Brain microvascular endothelial cell (primary cell): ENCODE measurements around the gene SLC38A9.

Experiments used
- DNase-seq: peaks from one replicate; pipeline ENCODE4 v3.0.0-alpha.2; 2020
- H3K27ac ChIP-seq: fragments of 250-450 bp; sonication (Bioruptor Pico); 2 replicates; pipeline ENCODE4 v1.5.1; 2020; ENCODE audit warnings: mild to moderate bottlenecking, moderate library complexity
- H3K27me3 ChIP-seq: fragments of 250-450 bp; sonication (Bioruptor Pico); replicated peaks from 2 replicates; pipeline ENCODE4 v1.5.1; 2020; ENCODE audit warnings: mild to moderate bottlenecking
- H3K36me3 ChIP-seq: fragments of 250-450 bp; sonication (Bioruptor Pico); replicated peaks from 2 replicates; pipeline ENCODE4 v1.5.1; 2020; ENCODE audit warnings: mild to moderate bottlenecking
- H3K4me3 ChIP-seq: 2 replicates; pipeline ENCODE4 v1.5.1; 2011; ENCODE audit warnings: low read depth, mild to moderate bottlenecking, control low read depth, low read length, moderate library complexity
- in situ Hi-C: cut with HindIII; loops from 2 replicates; pipeline ENCODE4 v1.10.0; 2017; ENCODE audit warnings: low sequenced_read_pairs, low pct_ligation_motif_present
- TF ChIP-seq, protein P1 (sequence below): IDR thresholded peaks from 2 replicates; pipeline ENCODE4 v1.5.1; 2011; ENCODE audit warnings: low read depth, mild to moderate bottlenecking, moderate library complexity, low read length, control low read depth, inconsistent platforms; ENCODE audit errors: missing control alignments

The SLC38A9 gene

DNA sequence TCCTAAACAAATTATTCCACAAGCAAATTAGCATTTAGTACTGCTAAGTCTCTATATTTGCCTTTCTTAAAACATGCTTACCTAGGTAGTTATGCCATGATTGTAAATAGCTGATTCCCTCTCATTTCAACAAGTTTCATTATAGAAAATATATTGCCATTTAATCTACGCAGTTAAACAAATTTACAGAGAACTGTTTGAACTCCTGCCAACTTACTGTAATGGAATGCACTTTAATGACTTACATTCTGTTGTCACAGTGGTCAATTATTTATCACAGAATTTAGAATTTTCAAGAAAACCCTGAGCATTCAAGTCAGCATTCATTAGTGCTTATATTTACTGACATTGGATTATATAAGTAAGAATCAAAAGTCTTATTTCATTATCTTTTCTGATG lies 19.6 kb downstream of the SLC38A9 start:
- H3K4me3 ChIP-seq = no peak overlapping the region

DNA sequence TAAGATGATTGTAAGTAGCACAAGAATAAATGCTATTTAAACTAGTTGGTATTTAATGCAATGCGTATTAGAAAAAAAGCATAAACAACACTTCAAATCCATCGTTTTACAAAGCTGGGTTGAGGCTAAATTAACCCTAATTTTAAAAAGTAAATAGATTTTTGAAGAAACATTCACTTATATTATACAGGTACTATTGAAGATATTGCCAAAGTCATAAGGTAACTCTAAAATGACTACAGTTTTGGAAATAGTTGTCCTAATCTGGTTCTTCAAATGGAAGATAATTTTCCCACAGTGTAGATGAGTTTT lies 20.1 kb downstream of the SLC38A9 start:
- Histone ChIP-seq H3K27me3 (no peaks in the 10 kb centered on the region), H3K27ac (no peak overlapping the region), H3K4me3 (no peak overlapping the region), H3K36me3 (peaks cover under 1% of the 10 kb centered on the region)
- no peak for DNase-seq
- in situ Hi-C loops = no loop called here
- TF ChIP-seq, protein P1, sequence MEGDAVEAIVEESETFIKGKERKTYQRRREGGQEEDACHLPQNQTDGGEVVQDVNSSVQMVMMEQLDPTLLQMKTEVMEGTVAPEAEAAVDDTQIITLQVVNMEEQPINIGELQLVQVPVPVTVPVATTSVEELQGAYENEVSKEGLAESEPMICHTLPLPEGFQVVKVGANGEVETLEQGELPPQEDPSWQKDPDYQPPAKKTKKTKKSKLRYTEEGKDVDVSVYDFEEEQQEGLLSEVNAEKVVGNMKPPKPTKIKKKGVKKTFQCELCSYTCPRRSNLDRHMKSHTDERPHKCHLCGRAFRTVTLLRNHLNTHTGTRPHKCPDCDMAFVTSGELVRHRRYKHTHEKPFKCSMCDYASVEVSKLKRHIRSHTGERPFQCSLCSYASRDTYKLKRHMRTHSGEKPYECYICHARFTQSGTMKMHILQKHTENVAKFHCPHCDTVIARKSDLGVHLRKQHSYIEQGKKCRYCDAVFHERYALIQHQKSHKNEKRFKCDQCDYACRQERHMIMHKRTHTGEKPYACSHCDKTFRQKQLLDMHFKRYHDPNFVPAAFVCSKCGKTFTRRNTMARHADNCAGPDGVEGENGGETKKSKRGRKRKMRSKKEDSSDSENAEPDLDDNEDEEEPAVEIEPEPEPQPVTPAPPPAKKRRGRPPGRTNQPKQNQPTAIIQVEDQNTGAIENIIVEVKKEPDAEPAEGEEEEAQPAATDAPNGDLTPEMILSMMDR = no peak

More for the DNA sequence above, 19.6 kb downstream of the SLC38A9 start:
- Histone ChIP-seq H3K36me3 (peaks cover 3% of the 10 kb centered on the region), H3K27me3 (no peaks in the 10 kb centered on the region), H3K27ac (no peak overlapping the region)
- DNase-seq = no peak
- TF ChIP-seq, protein P1 = no peak
- in situ Hi-C loops = no loop called here

DNA sequence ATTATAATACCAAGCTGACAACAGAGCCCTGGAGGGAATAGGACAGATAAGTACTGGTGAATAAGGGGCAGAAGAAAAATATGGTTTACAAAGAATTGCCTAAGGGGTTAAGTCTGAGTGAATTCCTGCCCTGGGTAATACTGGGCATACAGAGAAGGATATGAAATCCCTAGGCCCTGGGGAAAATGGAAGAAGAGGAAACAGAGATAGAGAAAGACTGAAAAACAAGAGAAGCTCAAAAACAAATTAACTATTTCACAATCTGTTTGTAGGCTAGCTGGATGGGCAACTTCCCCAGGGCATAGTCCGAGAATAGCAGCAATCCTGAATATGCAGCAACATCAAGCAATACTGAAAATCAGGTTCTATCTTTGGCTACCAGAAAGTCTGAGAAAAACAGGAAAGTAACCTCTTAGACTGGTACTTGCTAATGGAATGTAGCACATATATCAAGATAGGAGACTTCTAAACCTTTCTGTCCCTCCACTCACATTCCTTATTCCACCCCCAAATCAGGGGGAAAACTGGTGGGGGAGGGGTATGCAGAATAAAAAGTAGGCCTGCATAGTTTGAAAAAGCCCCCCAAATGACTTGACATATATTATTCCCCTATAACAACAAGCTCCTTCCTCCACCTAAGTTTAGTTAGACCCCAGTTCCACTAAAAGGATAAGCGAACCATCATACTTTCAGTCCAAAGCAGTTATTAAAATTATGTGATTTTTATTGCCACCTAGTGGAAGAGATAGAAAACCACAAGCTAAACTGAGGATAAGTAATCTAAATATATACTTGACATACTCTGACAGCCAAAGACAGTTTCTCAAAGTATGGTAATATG lies 20.6 kb downstream of the SLC38A9 start:
- TF ChIP-seq, protein P1 = peak; percentile 32
- no peak overlapping the region for H3K27ac ChIP-seq
- no peaks in the 10 kb centered on the region for H3K36me3 ChIP-seq
- no peaks in the 10 kb centered on the region for H3K27me3 ChIP-seq
- DNase-seq = no peak
- no peak overlapping the region for H3K4me3 ChIP-seq
- in situ Hi-C loops = no loop called here

DNA sequence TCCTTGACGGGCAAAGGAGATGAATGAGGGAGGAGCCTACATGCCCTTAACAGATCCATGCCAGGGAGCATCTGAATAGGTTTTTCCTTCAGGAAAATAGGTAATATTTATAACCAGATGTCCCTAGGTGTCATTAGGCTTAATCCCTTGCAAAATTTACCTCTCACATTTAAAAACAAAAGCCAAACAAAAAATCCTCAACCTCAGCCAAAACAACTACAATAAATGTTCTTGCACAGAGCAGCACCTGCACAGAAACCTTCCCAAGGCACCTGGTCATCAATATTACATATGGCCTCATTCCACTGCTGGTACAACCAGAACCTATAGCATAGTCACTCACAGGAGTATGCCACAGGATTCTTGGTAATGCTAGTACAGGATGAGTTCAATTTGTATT lies 30.1 kb downstream of the SLC38A9 start:
- H3K27me3 ChIP-seq = no peaks in the 10 kb centered on the region
- no peaks in the 10 kb centered on the region for H3K36me3 ChIP-seq
- no peak for DNase-seq
- TF ChIP-seq, protein P1 = no peak
- in situ Hi-C loops = no loop called here
- no peak overlapping the region for H3K27ac ChIP-seq
- no peak overlapping the region for H3K4me3 ChIP-seq

DNA sequence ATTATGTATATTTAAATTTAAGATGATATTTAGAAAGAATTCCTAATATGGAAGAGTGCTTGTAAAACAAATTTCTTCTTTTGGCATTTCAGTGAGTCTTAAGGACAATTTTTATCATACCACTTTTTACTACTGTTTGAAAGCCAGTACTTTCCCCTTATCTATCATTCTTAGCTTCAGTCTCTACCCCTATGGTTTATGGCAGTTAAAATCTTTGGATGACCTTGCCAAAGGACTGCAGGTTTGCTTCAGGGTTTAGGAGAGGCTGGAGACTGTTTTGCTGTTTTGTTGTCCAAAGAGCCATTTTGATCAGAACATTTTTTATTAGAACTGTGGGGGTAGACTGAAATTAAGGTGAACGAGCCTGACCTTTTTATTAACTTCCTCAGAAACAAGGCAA lies 30.8 kb downstream of the SLC38A9 start:
- no peaks in the 10 kb centered on the region for H3K27me3 ChIP-seq
- no peak overlapping the region for H3K27ac ChIP-seq
- no peaks in the 10 kb centered on the region for H3K36me3 ChIP-seq
- no peak for DNase-seq
- H3K4me3 ChIP-seq = no peak overlapping the region
- in situ Hi-C loops = no loop called here
- TF ChIP-seq, protein P1 = no peak

DNA sequence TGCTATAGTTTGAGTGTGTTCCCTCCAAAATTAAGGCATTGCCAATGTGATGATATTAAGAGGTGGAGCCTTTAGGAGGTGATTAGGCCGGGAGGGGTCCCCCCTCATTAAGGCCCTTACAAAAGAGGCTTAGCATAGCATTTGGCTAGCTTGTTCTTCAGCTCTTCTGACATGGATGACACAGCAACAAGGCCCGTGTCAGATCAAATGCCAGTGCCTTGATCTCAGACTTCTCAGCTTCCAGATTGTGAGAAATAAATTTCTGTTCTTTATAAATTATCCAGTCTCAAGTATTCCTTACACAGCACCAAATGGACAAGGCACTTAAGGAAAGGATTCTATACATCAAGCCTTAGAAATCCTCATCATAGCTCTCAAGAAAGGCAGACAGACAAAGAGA lies 31.8 kb downstream of the SLC38A9 start:
- Histone ChIP-seq H3K27me3 (no peaks in the 10 kb centered on the region), H3K27ac (no peak overlapping the region), H3K36me3 (no peaks in the 10 kb centered on the region), H3K4me3 (no peak overlapping the region)
- in situ Hi-C loops = no loop called here
- TF ChIP-seq, protein P1 = no peak
- DNase-seq = no peak
